HG02885 (cell line): ENCODE measurements around the gene SLC48A1.
A peak's percentile ranks its signal among the peaks of the same experiment; 100 is the strongest.

Experiments used
- ATAC-seq: cut with Tn5 transposase; IDR thresholded peaks from one replicate; pipeline ENCODE4 v1.9.1; 2021; ENCODE audit warnings: mild to moderate bottlenecking; ENCODE audit not compliant: unreplicated experiment, poor library complexity

Gene SLC48A1

GRCh38 chr12:47774663-47775062, 1.6 kb downstream of the SLC48A1 start:
- ATAC-seq = no peak

DNA sequence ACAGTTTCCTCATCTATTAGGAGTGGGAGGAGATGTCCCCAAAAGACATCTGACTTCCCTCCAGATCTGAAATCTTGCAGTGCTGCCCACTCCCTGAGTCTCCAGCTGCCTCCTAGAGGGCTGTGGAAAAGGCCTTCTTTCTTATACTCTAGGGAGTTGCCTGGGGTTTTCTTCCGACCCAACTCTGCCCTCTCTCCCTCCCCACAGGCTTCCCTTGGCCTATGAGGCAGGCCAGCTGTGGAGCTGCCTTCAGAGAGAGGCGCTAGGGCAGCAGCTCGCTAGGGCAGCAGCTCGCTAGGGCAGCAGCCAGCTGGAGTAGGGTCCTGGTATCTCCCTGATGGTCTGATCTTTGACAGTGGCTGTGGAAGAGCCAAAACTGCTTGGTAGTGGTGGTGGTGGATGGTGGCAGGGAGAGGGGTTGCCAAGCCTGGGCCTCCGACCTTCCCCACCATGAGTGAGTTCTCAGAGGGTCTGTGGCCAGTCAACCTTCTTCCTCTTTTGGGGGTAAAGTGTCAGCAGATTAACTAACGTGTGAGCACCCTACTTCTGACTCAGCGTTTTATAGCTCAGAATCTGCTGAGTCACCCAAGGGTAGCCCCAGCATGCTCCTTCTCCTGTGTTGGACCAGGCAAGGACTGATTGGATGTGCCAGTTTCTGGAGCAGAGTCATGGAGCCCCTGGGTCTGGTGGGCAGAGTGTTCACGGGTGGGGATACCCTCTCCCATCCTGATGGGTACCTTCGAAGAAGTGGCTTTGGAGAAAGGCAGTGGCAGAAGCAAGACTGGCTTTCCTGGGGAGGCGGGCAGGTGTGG, 2.3 kb downstream of the SLC48A1 start:
- no peak for ATAC-seq

DNA sequence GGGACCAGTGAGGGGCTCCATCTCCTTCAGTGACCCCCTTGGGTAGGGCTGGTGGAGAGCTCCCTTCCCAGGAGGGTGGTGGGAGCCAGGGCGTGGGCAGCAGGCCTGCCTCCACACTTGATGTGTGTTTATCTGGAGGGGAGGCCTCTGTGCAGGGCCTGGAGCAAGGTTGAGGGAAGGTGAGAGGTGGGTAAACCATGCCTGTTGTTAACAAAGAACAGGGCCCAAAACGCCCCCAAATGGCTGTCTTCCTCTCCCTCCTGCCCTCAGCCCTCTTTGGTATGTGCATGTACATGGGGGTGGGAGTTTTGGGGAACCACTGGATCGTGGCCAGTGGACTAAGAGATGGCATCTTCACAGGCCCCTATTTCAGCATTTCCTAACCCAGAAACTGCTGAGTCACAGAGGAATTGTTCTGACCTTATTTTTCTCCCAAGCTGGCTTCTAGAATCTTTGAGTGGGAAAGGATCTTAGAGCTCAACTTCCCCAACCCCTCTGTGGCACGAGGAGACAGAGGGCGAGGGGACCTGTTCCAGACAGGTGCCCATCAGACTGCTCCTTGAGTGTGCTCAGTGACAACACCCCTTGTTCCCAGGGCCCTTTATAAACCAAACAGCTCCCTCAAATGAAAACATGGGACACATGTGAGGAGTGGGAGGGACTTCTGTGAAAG, 3.6 kb downstream of the SLC48A1 start:
- ATAC-seq = no peak

DNA sequence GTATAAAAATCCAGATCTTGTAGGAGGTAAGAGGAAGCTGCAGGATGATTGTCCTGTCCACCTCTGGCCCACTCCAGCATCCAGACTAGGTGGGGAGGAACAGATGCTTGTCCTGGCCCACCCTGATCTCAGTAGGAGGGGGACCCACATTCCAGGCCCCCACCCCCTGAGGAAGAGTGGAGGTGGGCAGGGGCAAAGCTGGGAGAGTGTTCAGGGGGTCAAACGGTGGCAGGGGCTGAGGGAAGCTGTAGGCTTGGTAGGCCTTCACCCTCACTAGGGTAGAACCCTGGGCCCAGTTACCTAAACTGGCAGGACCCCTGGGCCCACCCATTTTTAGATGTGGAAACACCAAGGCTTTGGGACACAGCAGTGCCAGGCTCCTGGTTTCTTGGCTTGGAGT, 4.1 kb downstream of the SLC48A1 start:
- ATAC-seq = no peak

DNA sequence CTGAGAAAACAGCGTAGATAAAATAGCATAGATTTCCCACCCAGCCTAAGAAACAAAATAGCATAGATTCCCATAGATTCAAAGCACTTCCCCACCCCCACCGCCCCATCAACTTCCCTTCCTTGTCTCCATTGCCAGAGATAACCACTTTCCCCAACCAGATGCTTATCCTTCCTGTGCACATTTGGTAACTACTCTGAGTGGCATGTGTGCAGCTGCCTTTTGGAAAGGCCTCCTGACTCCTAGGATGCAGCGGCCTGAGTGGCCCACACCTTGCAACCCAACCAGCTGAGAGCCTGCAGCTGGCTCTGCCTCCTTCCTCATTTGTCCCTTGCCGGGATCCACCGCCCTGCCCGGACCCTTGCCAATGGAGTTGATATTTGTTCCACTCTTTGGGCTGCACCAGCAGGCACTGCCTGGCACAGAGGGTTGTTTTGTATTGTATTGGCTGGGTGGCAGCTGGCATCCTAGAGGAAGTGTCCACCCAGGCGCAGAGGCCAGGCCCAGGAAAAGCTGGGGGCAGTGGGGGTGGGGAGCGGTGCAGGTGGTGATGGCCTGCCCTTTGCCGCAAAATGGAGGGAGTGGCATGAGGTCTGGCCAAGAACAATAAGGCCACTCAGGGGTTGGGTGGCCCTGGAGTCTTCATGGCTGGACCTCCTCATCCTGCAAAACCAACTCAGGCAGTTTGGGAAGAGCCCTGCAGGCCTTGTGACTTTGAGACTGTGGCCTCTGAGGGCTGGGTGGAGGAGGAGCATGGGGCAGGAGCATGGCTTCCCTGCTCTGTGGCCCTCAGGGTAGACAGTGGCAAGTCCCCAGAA, 4.9 kb downstream of the SLC48A1 start:
- no peak for ATAC-seq

GRCh38 chr12:47778881-47779280, 5.8 kb downstream of the SLC48A1 start:
- ATAC-seq = no peak

DNA sequence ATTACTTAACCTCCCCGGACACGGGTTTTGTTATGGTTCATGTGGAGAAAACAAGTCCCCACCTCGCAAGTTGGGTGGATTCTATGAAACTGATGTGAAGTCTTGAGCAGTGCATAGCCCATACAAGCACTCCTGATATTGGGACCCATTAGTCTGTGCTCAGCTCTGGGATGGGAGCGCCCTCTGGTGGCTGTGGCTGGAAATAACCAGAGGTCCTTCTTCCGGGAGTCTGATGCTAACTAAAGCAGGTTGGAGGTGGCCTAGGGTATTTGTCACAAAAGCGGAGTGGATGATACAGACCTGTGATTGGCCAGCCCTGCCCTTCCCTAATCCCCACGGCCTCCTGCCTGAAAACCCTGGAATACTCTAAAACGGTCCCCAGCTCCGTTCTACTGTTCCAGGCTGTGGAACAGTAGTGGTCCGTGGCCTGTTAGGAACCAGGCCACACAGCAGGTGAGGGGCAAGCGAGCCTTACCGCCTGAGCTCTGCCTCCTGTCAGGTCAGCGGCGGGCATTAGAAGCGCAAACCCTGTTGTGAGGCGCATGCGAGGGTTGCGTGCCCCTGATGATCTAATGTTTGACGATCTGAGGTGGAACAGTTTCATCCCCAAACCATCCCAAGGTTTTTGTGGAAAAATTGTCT, 6.4 kb downstream of the SLC48A1 start:
- peak; percentile 85 for ATAC-seq

GRCh38 chr12:47779943-47780504, 7.0 kb downstream of the SLC48A1 start:
- ATAC-seq = no peak

DNA sequence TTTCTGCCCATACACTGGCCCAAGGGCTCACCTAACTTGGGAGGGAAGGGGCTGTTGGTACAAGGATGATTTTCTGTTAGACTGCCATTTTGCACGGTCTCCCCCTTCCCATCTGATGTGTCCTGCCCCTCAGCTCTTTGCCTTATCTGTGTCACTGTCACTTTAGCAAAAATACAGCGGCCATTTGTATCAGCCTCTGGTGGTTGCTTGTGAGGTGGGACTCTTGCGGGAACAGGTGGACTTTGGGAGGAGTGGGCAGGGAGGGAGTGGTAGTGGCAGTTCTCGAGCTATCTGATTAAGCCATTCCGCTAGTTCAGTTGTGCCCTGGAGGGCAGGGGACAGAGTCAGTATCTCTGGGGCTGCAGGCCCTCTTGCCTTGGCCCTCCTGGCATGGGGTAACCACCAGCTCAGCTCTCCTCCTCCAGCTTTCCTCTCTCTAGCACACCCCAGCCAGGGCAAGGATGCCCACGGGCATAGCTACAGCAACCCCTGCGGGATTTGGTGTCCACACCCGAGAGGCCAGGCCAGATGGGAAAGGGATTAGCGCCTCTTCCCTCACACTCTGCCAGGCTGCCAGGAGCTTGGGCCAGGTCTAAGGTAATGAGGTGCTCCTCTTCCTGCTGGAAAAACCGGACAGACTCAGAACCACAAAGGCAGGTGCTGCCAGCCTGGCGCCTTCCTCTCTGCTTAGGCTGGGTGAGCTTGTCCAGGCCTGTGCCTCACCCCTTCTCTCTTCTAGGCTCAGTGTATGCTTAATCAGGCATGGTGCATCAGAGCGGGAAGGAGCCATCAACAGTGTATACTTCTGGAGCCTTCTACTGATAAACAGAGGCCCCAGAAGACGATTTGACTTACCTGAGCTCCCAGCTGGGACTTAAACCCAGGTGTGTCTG, 8.7 kb downstream of the SLC48A1 start:
- ATAC-seq = no peak

GRCh38 chr12:47782372-47782770, 9.3 kb downstream of the SLC48A1 start:
- ATAC-seq = no peak

DNA sequence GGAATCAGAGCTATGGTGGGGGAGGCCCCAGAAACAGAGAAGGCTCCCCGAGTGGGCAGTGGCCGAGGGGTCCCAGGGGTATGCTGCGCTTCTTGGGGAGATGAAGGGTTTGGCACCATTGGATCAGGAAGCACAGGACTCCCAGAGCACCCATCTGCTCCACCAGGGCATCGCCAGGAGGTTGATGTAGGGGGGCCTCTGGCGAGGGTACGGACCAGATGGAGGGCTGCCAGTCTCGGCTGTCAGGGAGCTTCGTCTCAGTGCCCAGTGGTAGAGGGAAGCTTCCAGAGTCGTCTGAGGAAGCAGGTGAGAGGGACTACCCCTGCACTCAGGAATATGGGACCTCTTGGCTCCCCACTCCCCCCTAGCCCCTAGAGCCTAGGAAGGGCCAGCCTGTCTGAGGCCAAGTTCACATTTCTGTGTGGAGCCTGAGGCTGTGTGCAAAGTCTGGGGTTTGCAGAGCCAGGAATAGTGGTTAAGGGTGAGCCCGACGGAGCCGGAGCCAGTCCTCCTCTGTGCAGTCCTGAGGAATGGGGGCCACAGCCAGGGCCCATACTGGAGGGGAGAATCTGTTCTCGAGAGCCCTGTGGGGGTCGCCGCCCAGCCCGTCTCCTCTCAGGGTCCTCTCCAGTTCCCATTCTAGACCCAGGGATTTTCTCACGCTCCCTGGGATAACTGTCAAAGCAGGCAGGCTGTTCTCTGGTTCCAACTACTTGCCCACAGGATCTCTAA, 10.2 kb downstream of the SLC48A1 start:
- no peak for ATAC-seq

- ATAC-seq = no peak
These were observed 11.1 kb downstream of the SLC48A1 start for GRCh38 chr12:47783821-47784819.

GRCh38 chr12:47785036-47785886, 12.2 kb downstream of the SLC48A1 start:
- no peak for ATAC-seq

DNA sequence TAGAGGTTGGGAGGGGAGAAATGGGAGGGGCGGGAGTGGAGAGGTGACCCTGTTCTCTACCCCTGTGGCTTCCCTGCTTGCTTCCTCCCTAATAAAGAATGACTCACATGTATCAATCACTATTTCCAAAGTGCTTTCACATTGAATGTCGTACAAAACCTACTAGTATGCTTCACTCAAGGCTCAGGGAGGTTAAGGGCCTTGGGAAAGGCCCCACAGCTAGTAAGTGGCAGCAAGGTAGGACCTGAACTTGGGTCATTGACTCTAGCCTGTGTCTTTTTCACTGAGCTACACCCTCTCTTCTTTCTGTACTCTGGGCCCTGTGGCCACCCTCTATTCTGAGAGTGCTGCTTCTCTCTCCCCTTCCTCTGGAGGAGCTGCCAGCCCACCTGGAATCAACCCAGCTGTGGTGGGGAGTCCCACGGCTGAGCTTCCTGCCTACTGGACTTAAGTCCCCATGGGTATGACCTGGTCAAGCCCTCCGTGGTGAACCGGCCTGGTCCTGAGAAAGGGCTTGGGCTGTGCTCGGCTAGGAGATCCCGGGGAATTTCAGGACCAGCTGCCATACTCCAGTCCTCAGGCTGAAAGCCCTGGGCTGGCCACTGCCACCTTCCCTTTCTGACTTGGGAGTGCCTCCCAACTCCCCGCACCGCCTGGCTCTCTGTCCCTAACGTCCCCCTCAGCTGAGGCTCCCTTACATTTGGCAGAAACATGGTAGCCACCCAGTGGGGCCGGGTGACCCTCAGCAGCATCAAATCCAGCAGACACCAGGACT, 13.0 kb downstream of the SLC48A1 start:
- no peak for ATAC-seq

DNA sequence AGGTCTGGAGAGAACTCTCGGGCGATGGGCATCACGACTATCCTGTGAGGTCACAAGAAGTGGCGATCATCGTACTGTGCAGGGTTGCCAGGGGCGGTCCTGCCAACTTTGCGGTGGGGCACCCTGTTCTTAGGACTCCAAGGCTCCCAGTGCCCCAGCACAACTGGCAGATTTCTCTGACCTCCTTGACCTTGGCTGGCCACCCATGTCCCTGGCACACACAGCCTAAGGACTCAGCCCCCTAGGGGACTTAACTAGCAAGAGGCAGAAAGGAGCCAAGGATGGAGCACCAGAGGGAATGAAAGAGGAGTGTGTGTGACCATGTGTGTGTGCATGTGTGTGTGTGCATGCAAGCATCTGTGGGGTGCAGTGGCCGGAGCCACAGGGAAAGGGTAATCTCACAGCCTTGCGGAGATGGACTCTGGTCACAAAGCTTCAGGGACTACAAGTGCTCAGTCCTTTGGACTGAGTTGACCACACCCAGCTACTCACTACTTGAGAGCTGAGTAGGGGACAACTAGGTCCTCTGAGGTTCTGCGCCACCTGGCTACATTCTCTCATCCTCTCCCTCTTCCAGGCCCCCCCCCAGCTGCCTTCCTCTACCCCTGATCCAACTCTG, 13.7 kb downstream of the SLC48A1 start:
- no peak for ATAC-seq
